K562 (cell line): Measurements from ENCODE around the gene CMIP.

Source experiments
- EP300 ChIP-seq: IDR thresholded peaks from 2 replicates; pipeline ENCODE4 v1.6.1; 2012; ENCODE audit warnings: low read length, improper control_type of control experiment
- EZH2 ChIP-seq: IDR thresholded peaks from 2 replicates; pipeline ENCODE4 v1.6.1; 2012; ENCODE audit warnings: low read depth, mild to moderate bottlenecking, inconsistent platforms, low read length, borderline replicate concordance
- GATAD2B ChIP-seq: fragments of 450-650 bp; IDR thresholded peaks from 2 replicates; pipeline ENCODE4 v1.6.1; 2017; ENCODE audit warnings: mild to moderate bottlenecking, borderline replicate concordance
- LARP7 ChIP-seq: fragments of 450-650 bp; IDR thresholded peaks from 2 replicates; pipeline ENCODE4 v1.6.1; 2016
- MTA3 ChIP-seq: fragments of 450-650 bp; formaldehyde crosslinking; IDR thresholded peaks from 2 replicates; pipeline ENCODE4 v1.6.1; 2017; ENCODE audit warnings: mild to moderate bottlenecking, borderline replicate concordance
- NFYB ChIP-seq: IDR thresholded peaks from 2 replicates; pipeline ENCODE4 v1.6.1; 2011; ENCODE audit warnings: mild to moderate bottlenecking, moderate library complexity; ENCODE audit not compliant: insufficient read length; ENCODE audit errors: extremely low read depth
- POLR2A ChIP-seq: fragments of 450-650 bp; conservative IDR thresholded peaks from 2 replicates; pipeline ENCODE4 v1.6.1; 2016
- RAD21 ChIP-seq, 2 experiments: fragments of 250-450 bp in 1 of 2; fragments of 450-650 bp in 1 of 2; sonication (Bioruptor Pico) in 1 of 2; formaldehyde crosslinking in 1 of 2; IDR thresholded peaks in 1 of 2; conservative IDR thresholded peaks in 1 of 2; 2 replicates each; pipeline versions ENCODE4 v1.4.0 to v1.8.0; 2020 to 2022; ENCODE audit warnings: mild to moderate bottlenecking in 2 of 2, moderate library complexity in 1 of 2
- TGIF2 ChIP-seq: sonication (generic); formaldehyde crosslinking; IDR thresholded peaks from 2 replicates; pipeline ENCODE4 v1.8.1; 2022; ENCODE audit warnings: mild to moderate bottlenecking, missing genetic modification reagents, moderate library complexity
- ZNF140 ChIP-seq: fragments of 250-450 bp; sonication (Bioruptor Pico); IDR thresholded peaks from 2 replicates; pipeline ENCODE4 v1.8.0; 2021; ENCODE audit warnings: moderate library complexity, mild to moderate bottlenecking, inconsistent platforms
- TF ChIP-seq, protein P1 (sequence below): sonication (generic); formaldehyde crosslinking; IDR thresholded peaks from 2 replicates; pipeline ENCODE4 v1.8.0; 2023; ENCODE audit warnings: mild to moderate bottlenecking, missing genetic modification reagents
- TF ChIP-seq, protein P2 (sequence below): sonication (generic); formaldehyde crosslinking; IDR thresholded peaks from 2 replicates; pipeline ENCODE4 v1.8.0; 2023; ENCODE audit warnings: missing genetic modification reagents, mild to moderate bottlenecking, borderline replicate concordance
- TF ChIP-seq, protein P3 (sequence below): sonication (generic); formaldehyde crosslinking; IDR thresholded peaks from 2 replicates; pipeline ENCODE4 v1.8.1; 2022; ENCODE audit warnings: missing genetic modification reagents

DNA sequence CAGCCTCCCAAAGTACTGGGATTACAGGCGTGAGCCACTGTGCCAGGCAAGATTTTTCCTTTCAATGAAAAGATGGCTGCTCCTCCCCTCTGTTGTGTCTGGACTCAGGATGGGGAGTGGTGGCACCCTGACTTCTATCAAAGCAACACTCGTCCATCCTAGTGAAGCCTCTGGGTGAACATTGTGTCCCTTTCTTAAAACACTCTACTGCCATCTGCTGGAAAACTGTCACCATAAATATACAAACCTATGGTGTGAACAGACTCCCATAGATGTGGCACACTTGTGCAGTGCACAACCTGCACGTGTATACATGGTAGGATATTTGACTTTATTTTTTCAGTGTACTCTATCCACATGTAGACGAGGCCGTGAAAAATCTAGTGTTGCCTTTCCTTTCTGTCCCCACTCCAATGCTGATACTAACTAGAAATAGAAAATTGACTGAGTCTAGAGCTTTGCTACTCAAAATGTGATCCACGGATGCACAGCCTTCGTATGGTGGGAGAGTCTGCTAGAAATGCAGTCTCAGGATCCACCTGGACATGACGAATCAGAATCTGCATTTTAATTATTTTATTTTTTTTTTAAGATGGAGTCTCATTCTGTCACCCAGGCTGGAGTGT, 278.6 kb downstream of the CMIP start:
- TF ChIP-seq RAD21 (CRISPR knock-in tag; conservative IDR thresholded peaks at IDR 0.05 in 1 of 2, IDR thresholded peaks at IDR 0.05 in 1 of 2), result peak; percentile 91 to 97
- TF ChIP-seq, protein P1, sequence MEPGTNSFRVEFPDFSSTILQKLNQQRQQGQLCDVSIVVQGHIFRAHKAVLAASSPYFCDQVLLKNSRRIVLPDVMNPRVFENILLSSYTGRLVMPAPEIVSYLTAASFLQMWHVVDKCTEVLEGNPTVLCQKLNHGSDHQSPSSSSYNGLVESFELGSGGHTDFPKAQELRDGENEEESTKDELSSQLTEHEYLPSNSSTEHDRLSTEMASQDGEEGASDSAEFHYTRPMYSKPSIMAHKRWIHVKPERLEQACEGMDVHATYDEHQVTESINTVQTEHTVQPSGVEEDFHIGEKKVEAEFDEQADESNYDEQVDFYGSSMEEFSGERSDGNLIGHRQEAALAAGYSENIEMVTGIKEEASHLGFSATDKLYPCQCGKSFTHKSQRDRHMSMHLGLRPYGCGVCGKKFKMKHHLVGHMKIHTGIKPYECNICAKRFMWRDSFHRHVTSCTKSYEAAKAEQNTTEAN, result 0 out of 2 replicates have a peak, but pooled peaks have one; percentile 55
- TF ChIP-seq TGIF2 (CRISPR knock-in tag), result no peak
- no peak for TF ChIP-seq LARP7
- TF ChIP-seq, protein P2, sequence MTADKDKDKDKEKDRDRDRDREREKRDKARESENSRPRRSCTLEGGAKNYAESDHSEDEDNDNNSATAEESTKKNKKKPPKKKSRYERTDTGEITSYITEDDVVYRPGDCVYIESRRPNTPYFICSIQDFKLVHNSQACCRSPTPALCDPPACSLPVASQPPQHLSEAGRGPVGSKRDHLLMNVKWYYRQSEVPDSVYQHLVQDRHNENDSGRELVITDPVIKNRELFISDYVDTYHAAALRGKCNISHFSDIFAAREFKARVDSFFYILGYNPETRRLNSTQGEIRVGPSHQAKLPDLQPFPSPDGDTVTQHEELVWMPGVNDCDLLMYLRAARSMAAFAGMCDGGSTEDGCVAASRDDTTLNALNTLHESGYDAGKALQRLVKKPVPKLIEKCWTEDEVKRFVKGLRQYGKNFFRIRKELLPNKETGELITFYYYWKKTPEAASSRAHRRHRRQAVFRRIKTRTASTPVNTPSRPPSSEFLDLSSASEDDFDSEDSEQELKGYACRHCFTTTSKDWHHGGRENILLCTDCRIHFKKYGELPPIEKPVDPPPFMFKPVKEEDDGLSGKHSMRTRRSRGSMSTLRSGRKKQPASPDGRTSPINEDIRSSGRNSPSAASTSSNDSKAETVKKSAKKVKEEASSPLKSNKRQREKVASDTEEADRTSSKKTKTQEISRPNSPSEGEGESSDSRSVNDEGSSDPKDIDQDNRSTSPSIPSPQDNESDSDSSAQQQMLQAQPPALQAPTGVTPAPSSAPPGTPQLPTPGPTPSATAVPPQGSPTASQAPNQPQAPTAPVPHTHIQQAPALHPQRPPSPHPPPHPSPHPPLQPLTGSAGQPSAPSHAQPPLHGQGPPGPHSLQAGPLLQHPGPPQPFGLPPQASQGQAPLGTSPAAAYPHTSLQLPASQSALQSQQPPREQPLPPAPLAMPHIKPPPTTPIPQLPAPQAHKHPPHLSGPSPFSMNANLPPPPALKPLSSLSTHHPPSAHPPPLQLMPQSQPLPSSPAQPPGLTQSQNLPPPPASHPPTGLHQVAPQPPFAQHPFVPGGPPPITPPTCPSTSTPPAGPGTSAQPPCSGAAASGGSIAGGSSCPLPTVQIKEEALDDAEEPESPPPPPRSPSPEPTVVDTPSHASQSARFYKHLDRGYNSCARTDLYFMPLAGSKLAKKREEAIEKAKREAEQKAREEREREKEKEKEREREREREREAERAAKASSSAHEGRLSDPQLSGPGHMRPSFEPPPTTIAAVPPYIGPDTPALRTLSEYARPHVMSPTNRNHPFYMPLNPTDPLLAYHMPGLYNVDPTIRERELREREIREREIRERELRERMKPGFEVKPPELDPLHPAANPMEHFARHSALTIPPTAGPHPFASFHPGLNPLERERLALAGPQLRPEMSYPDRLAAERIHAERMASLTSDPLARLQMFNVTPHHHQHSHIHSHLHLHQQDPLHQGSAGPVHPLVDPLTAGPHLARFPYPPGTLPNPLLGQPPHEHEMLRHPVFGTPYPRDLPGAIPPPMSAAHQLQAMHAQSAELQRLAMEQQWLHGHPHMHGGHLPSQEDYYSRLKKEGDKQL (CRISPR knock-in tag), result no peak
- TF ChIP-seq, protein P3, sequence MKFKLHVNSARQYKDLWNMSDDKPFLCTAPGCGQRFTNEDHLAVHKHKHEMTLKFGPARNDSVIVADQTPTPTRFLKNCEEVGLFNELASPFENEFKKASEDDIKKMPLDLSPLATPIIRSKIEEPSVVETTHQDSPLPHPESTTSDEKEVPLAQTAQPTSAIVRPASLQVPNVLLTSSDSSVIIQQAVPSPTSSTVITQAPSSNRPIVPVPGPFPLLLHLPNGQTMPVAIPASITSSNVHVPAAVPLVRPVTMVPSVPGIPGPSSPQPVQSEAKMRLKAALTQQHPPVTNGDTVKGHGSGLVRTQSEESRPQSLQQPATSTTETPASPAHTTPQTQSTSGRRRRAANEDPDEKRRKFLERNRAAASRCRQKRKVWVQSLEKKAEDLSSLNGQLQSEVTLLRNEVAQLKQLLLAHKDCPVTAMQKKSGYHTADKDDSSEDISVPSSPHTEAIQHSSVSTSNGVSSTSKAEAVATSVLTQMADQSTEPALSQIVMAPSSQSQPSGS (CRISPR knock-in tag), result no peak
- TF ChIP-seq POLR2A, result no peak
- no peak for TF ChIP-seq MTA3
- TF ChIP-seq NFYB, result no peak
- no peak for TF ChIP-seq EP300
- no peak for TF ChIP-seq ZNF140 (CRISPR knock-in tag)
- TF ChIP-seq EZH2, result no peak
- TF ChIP-seq GATAD2B, result no peak
